ENCODE data around the gene PARN. TPM values are rescaled to one million over a fixed set of nuclear protein-coding genes. Genes with fewer than 3 reads are reported as not detected.

The PARN gene
- total RNA-seq, 1 experiment from 2014 or later = 57.8 TPM

- in situ Hi-C loops (cut with HindIII; ENCODE audit: low pct_unique_long_range_greater_than_20kb, low sequenced_read_pairs) = no loop called here
- BruUV-seq (replicated peaks) = no TSS peak
- H3K27me3 ChIP-seq (ENCODE audit: control insufficient read depth, insufficient read depth, low read length) = no peaks in the 10 kb centered on the region
- H3K4me3 ChIP-seq (ENCODE audit: low read depth in 2 of 2, low read length in 2 of 2) = no peak overlapping the region
- no peaks in the 10 kb centered on the region for H3K9me3 ChIP-seq (ENCODE audit: control insufficient read depth, insufficient read depth, low read depth, low read length)
- intact Hi-C loops (cut with micrococcal nuclease; ENCODE audit: unreplicated experiment) = loop anchor here (10.0 kb wide), 2 partner anchors 281 to 601 kb away; partner anchors contain the start of gene ERCC4
- POLR2A ChIA-PET = no interaction called here
- H3K4me1 ChIP-seq (ENCODE audit: control insufficient read depth, insufficient read depth, low read length) = peaks cover 8% of the 10 kb centered on the region
- CTCF ChIA-PET = no interaction called here
- no peaks in the 10 kb centered on the region for H3K36me3 ChIP-seq (ENCODE audit: control insufficient read depth, insufficient read depth, low read length)
- no peak for ATAC-seq
- no peak for DNase-seq (ENCODE audit: low read depth, low spot score)
- no peak overlapping the region for H3K27ac ChIP-seq (ENCODE audit: low read length)
- TF ChIP-seq SIN3A (IDR thresholded peaks at IDR 0.05; ENCODE audit: borderline replicate concordance, insufficient read depth, low read depth, low read length) (no peak), POLR2AphosphoS5 (IDR thresholded peaks at IDR 0.05; ENCODE audit: low read depth, low read length) (no peak), TCF7L2 (IDR thresholded peaks at IDR 0.05; ENCODE audit: low read depth, low read length) (no peak), CTCF (IDR thresholded peaks at IDR 0.05) (no peak), REST (IDR thresholded peaks at IDR 0.05; ENCODE audit: insufficient read depth in 1 of 2, low read depth in 2 of 2, low read length in 1 of 2) (no peak)
Measured at GRCh38 chr16:14525596-14525995, 104.5 kb downstream of the PARN start.

GRCh38 chr16:14524979-14525378, 105.1 kb downstream of the PARN start:
- intact Hi-C loops (cut with micrococcal nuclease; ENCODE audit: unreplicated experiment) (loop anchor here (10.0 kb wide), 2 partner anchors 280 to 600 kb away; partner anchors contain the start of gene ERCC4), in situ Hi-C loops (cut with HindIII; ENCODE audit: low pct_unique_long_range_greater_than_20kb, low sequenced_read_pairs) (no loop called here)
- no peak for TF ChIP-seq TCF7L2 (IDR thresholded peaks at IDR 0.05; ENCODE audit: low read depth, low read length)
- TF ChIP-seq REST (IDR thresholded peaks at IDR 0.05; ENCODE audit: insufficient read depth in 1 of 2, low read depth in 2 of 2, low read length in 1 of 2) = no peak
- no peak for TF ChIP-seq SIN3A (IDR thresholded peaks at IDR 0.05; ENCODE audit: borderline replicate concordance, insufficient read depth, low read depth, low read length)
- no peak for TF ChIP-seq CTCF (IDR thresholded peaks at IDR 0.05)
- TF ChIP-seq POLR2AphosphoS5 (IDR thresholded peaks at IDR 0.05; ENCODE audit: low read depth, low read length) = no peak
- H3K9me3 ChIP-seq (ENCODE audit: control insufficient read depth, insufficient read depth, low read depth, low read length) = no peaks in the 10 kb centered on the region
- ATAC-seq (no peak), DNase-seq (ENCODE audit: low read depth, low spot score) (no peak)
- POLR2A ChIA-PET = no interaction called here
- H3K4me1 ChIP-seq (ENCODE audit: control insufficient read depth, insufficient read depth, low read length) = peaks cover 8% of the 10 kb centered on the region
- CTCF ChIA-PET = no interaction called here
- H3K4me3 ChIP-seq (ENCODE audit: low read depth in 2 of 2, low read length in 2 of 2) = no peak overlapping the region
- BruUV-seq (replicated peaks) = no TSS peak
- H3K36me3 ChIP-seq (ENCODE audit: control insufficient read depth, insufficient read depth, low read length) = no peaks in the 10 kb centered on the region
- H3K27ac ChIP-seq (ENCODE audit: low read length) = no peak overlapping the region
- H3K27me3 ChIP-seq (ENCODE audit: control insufficient read depth, insufficient read depth, low read length) = no peaks in the 10 kb centered on the region
